Activated CD8-positive, alpha-beta memory T cell treated with anti-CD3 and anti-CD28 coated beads, Interleukin-2, amount 50 U/mL, for 48 hours (primary cell): ENCODE measurements around the gene GIPR.
A peak's percentile ranks its signal among the peaks of the same experiment; 100 is the strongest.
"Not testable (repeated sequence)": the region's sequence is repeated elsewhere in the genome, so short reads cannot be mapped to it uniquely, and the experiment has no call there.

ENCODE experiments used
- DNase-seq: peaks from one replicate; pipeline ENCODE4 v3.0.0-alpha.2; 2020

The GIPR gene

DNA sequence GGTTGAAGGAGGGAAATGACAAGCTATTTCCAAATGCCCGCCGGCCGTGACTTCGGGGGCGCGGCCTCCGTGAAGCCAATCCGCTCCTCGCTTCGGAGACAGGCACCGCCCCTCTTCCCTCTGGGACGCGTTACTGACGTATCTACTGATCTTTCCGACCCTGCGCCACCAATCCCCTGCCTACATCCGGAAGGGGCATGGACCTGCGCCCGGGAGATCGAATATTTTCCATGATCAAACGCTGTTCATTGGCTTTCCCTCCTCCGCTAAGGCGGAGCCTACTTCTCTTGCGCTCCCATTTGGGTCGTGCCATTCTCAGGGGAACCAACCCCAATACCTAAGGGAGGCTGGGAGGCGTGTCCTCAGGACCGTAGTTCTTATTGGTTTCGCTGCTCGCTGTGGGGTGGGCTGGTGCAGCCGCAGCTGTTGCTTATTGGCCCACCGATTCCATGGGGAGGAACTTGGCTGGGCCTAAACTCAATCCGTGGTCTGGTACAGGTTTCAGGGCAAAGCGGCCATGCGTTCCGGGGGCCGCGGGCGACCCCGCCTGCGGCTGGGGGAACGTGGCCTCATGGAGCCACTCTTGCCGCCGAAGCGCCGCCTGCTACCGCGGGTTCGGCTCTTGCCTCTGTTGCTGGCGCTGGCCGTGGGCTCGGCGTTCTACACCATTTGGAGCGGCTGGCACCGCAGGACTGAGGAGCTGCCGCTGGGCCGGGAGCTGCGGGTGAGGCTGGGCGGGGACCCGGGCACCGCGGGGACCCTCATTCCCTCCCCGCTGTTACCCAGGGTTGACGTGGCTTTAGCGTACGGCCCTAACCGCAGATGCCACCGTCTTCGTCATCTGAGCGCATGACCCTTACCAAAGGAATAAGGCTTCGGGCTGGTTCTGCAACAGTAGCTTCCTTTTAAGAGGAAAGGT is 24.4 kb downstream of the GIPR start, which contains the start of gene QPCTL:
TSS of gene QPCTL (plus strand) at position 480 of the 919 bp plus-strand sequence. CDS start at position 518, 38 bp downstream.
- DNase-seq: peak; percentile 94

GRCh38 chr19:45693106-45693788 is 25.2 kb downstream of the GIPR start:
- DNase-seq: peak; percentile 94

DNA sequence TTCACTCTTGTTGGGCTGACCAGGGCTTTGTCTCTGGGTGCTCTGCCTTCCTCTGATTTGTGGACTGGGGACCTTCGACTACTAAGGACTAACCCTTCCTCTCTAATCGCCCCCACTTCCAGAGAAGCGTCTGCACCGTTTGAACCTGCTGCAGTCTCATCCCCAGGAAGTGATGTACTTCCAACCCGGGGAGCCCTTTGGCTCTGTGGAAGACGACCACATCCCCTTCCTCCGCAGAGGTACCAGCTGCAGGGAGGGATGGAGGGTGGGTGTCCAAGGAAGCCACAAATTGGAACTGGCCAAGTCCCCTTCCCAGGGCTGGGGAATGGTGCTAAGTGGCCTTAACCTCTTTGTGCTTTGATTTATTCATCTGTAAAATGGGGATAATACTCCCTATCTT is 33.7 kb downstream of the GIPR start:
- DNase-seq: no peak

- no peak for DNase-seq
These were observed 37.1 kb downstream of the GIPR start for GRCh38 chr19:45705115-45705514.

GRCh38 chr19:45705710-45706415 is 37.8 kb downstream of the GIPR start:
- DNase-seq: no peak

- no peak for DNase-seq
These were observed 42.5 kb downstream of the GIPR start for GRCh38 chr19:45710356-45711130.

- no peak for DNase-seq
These were observed 44.1 kb downstream of the GIPR start for GRCh38 chr19:45711851-45712698.

GRCh38 chr19:45712699-45713067 is 44.7 kb downstream of the GIPR start:
- no peak for DNase-seq

DNA sequence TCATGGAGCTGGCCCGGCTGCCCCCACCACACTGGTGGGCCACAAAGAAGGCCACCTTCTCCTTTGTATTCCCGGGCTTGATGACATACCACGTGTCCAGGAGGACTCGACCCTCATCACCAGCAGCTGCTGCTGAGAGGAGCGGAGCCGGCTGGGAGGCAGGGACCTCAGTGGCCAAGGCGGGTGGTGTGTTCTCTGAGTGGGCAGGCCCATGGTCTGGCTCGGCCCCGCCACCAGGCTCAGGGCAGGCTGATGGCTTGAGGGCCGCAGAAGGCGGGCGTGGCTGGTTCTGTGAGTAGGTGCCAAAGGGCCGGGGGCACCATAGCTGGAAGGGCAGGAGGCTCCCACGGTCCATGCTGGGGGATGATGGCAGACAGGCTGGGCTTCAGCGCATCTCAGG is 45.1 kb downstream of the GIPR start:
- DNase-seq: no peak

GRCh38 chr19:45715139-45715538 is 47.1 kb downstream of the GIPR start:
- no peak for DNase-seq

- DNase-seq: peak; percentile 64
These were observed 48.5 kb downstream of the GIPR start for GRCh38 chr19:45716359-45717130.

DNA sequence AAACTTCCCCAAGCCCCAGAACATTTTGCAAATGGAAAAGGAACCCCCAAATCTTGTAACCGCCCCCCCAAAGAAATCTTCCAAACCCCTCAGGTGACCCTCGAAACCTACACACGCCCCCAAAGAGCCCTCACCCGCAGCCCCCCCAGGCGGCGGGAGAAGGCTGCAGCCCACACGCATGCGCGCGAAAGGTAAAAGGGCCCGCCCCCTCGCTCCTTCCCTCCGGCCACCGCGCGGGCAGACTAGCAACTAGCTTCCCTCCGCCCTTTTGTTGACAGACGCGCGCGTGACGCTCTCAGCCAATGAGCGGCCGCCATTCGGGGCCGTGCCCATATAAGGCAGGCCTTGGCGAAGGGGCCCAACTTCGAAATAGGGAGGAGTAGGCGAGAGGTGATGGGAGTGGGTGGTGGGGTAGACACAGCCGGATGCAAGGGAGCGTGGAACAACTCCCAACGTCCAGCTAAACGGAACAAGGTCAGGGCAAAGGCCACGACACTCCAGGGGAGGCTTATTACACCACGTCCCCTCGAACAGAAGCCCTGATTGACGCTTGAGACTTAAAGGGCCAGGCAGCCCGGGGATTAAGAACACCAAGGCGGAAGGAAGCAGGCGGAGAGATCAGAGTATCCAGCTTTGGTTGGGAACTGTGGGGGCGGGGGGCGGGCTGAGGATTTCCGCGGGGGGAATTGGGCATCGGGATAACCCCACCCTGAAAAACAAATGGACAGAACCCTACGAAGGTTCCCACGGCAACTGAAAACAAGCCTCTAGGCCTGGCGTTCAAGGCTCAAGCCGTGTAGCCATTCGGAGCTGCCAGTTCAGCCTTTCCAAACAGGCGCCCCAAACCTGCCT is 49.3 kb downstream of the GIPR start:
- DNase-seq: peak; percentile 98

- peak; percentile 63 for DNase-seq
These were observed 50.1 kb downstream of the GIPR start for GRCh38 chr19:45717983-45718650.

DNA sequence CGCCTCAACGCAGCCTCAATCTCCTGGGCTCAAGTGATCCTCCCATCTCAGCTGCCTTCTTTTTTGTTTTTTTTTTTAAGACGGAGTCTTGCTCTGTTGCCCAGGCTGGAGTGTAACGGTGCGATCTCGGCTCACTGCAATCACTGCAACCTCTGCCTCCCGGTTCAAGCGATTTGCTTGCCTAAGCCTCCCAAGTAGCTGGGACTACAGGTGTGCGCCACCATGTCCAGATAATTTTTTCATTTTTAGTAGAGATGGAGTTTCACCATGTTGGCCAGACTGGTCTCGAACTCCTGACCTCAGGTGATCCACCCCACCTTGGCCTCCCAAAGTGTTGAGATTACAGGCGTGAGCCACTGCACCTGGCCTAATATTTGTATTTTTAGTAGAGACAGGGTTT is 52.0 kb downstream of the GIPR start:
- DNase-seq: not testable (repeated sequence)

- DNase-seq: not testable (repeated sequence)
These were observed 60.7 kb downstream of the GIPR start for GRCh38 chr19:45728683-45729082.

DNA sequence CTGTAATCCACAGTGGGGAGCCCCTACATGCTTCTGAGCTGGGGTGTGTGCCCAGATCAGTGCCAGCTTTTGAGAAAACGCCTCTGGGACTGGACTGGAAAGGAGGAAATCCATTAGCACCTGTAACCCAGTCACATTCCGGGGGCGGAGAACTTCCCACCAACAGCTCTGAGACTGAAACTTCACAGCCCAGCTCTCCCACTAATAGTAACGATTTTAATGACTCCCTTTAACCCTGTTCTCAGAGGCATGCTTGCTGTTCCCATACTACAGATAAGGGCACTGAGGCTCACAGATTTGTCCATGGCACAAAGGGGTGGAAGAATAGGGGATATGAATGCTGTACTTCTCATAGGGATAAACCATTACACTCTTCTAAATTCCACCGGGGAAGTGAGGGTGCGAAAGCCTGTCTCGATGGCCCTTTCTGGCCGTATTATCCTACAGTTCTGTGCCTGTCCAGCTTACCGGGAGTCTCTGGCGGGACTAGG is 61.8 kb downstream of the GIPR start:
- DNase-seq: no peak

DNA sequence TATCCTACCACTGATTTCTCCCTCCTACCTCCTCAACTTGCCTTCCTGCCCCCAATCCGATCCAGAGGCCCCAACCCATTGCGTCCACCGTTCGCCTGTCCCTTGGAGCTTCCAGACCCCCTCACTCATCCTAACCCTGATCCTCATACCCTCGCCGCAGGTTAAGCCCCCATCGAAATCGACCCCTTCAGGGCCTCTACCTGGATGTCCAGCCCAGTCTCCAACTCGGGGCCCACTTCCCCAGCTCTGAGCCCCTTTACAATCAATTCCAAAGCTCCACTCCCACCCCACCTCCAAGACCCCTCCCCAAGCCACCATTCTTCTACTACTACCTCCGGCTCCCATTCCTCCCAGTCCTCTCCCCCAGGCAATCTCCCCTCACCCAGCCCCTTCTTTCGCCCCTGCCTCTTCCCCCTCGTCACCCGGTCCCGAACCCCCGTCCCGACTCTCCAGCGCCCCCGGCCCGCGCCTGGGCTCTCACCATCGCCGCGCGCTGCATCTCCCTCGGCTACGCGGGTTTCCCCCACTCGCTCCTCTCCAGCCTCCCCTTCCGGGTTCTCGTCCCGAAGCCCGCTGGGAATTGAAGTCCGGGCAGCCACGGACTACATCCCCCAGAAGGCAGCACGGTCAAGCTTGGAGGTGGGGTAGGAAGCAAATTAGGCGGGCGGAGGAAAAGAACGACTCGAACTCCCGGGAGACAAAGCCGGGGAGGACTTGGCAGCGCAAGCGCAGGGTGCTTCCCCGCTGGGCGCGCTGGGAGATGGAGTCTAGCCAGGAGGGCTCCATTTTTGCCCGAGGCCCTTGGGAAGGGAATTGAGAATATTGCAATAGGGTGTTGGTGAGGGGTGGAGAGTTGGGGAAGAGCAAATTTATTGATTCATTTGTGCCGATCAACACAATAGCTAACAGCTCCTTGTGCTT is 62.6 kb downstream of the GIPR start, which contains the start of gene FBXO46:
TSS of gene FBXO46 (minus strand) at position 529 of the 921 bp plus-strand sequence. CDS start 17,401 bp downstream, outside the sequence.
- peak; percentile 93 for DNase-seq
